Measurements from ENCODE around the gene BAHCC1.

Gene BAHCC1

GRCh38 chr17:81473019-81473418, 77.8 kb downstream of the BAHCC1 start:
- H3K9me3 ChIP-seq (ENCODE audit: control insufficient read depth, insufficient read depth, low read length): no peaks in the 10 kb centered on the region
- no peaks in the 10 kb centered on the region for H3K4me1 ChIP-seq (ENCODE audit: insufficient read depth, low read length)
- no peaks in the 10 kb centered on the region for H3K36me3 ChIP-seq (ENCODE audit: insufficient read depth, low read length)
- no peak overlapping the region for H3K9ac ChIP-seq (ENCODE audit: low read depth, low read length)

- Histone ChIP-seq H3K4me1 (ENCODE audit: insufficient read depth, low read length) (no peaks in the 10 kb centered on the region), H3K9me3 (ENCODE audit: control insufficient read depth, insufficient read depth, low read length) (no peaks in the 10 kb centered on the region), H3K9ac (ENCODE audit: low read depth, low read length) (no peak overlapping the region), H3K36me3 (ENCODE audit: insufficient read depth, low read length) (no peaks in the 10 kb centered on the region)
Observed at GRCh38 chr17:81474958-81475357, 79.7 kb downstream of the BAHCC1 start.

DNA sequence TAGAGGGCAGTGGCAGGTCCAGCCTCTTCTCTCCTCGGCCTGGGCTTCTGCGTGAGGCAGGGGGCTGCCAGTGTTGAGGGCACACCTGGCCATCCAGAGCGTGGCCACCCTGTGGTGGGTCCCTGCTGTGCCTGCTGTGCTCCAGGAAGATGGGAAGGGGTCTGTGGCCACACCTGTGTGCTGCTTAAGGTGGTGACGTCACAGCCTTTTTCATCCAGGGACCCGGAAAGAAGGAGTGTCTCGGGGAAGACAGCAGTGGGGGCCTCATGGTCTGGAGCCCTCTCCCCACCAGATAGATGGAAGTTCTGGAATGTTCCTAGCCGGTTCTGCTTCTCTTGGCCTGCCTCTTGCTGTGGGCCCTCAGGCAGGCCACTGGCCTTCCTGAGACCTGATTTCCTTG, 80.8 kb downstream of the BAHCC1 start:
- no peaks in the 10 kb centered on the region for H3K9me3 ChIP-seq (ENCODE audit: control insufficient read depth, insufficient read depth, low read length)
- H3K4me1 ChIP-seq (ENCODE audit: insufficient read depth, low read length): no peaks in the 10 kb centered on the region
- no peak overlapping the region for H3K9ac ChIP-seq (ENCODE audit: low read depth, low read length)
- no peaks in the 10 kb centered on the region for H3K36me3 ChIP-seq (ENCODE audit: insufficient read depth, low read length)

- no peaks in the 10 kb centered on the region for H3K36me3 ChIP-seq (ENCODE audit: insufficient read depth, low read length)
- no peak overlapping the region for H3K9ac ChIP-seq (ENCODE audit: low read depth, low read length)
- no peaks in the 10 kb centered on the region for H3K9me3 ChIP-seq (ENCODE audit: control insufficient read depth, insufficient read depth, low read length)
- H3K4me1 ChIP-seq (ENCODE audit: insufficient read depth, low read length): no peaks in the 10 kb centered on the region; the same call in 1 of the 2 replicates
Observed at GRCh38 chr17:81476635-81477034, 81.4 kb downstream of the BAHCC1 start.

GRCh38 chr17:81477173-81477572, 81.9 kb downstream of the BAHCC1 start:
- Histone ChIP-seq H3K9me3 (ENCODE audit: control insufficient read depth, insufficient read depth, low read length) (no peaks in the 10 kb centered on the region), H3K9ac (ENCODE audit: low read depth, low read length) (no peak overlapping the region), H3K4me1 (ENCODE audit: insufficient read depth, low read length) (no peaks in the 10 kb centered on the region; the same call in 1 of the 2 replicates), H3K36me3 (ENCODE audit: insufficient read depth, low read length) (no peaks in the 10 kb centered on the region)

DNA sequence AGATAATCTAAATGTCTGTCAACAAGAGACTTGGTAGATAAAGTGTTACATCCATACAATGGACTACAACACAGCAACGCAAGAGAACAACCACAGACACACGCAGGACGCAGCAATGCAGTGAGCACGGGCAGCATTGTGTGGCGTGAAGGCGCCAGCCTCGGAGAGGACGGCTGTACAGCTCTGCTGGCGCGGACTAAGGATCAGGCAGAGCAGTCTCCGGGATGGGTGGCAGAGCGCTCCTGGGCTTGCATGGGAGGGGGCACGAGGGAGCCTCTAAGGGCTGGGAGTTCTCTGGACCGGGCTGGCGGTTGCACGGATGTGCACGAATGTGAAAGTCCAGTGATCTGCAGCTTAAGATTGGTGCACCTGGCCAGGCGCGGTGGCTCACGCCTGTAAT, 82.9 kb downstream of the BAHCC1 start:
- H3K36me3 ChIP-seq (ENCODE audit: insufficient read depth, low read length): no peaks in the 10 kb centered on the region
- H3K4me1 ChIP-seq (ENCODE audit: insufficient read depth, low read length): no peaks in the 10 kb centered on the region; the same call in 1 of the 2 replicates
- no peaks in the 10 kb centered on the region for H3K9me3 ChIP-seq (ENCODE audit: control insufficient read depth, insufficient read depth, low read length)
- H3K9ac ChIP-seq (ENCODE audit: low read depth, low read length): no peak overlapping the region

GRCh38 chr17:81479175-81480071, 84.2 kb downstream of the BAHCC1 start:
- Histone ChIP-seq H3K36me3 (ENCODE audit: insufficient read depth, low read length) (no peaks in the 10 kb centered on the region), H3K9ac (ENCODE audit: low read depth, low read length) (no peak overlapping the region), H3K4me1 (ENCODE audit: insufficient read depth, low read length) (no peaks in the 10 kb centered on the region; the same call in 1 of the 2 replicates), H3K9me3 (ENCODE audit: control insufficient read depth, insufficient read depth, low read length) (no peaks in the 10 kb centered on the region)

DNA sequence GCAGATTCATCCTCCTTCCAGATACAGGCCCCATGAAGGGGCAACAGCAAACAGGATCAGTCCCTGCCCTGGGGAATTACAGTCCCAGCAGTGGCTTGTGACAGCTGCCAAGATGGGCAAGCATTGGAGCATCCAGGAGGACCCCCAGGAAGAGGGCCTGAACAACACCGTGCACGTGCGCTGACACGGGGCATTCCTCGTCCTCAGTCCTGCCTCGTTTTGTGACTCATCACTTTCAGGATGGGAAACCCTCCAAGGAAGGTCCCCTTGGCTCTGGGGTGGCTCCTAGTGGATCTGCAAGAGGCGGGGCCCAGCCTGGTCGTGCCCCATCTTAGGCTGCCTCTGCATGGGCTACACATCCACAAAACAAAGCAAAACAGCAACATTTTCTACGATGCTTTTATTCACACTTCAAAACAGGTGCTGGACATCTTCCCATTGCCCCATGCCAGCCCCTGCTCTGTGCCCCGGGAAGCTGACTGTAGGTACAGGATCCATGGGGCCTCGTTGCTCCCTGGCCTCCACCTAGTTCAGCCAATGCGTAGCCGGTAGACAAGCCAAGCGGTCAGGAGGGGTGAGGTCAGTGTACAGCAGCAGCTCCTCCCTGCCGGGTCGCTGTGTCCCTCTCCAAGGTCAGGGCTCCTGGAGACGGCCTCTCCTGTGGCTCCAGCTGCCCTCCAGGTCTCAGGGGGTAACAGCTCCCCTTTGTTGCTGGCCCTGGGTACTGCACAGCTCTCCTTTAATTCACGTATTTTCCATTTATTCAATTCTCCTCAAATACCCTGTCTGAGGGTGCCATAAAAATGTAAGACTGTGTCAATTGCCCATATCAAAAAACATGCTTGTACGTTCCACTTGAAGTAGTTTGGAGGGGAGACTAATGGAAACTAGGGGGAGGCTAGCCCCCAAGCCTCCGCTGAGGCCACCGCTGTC, 85.1 kb downstream of the BAHCC1 start:
- no peak overlapping the region for H3K9ac ChIP-seq (ENCODE audit: low read depth, low read length)
- H3K9me3 ChIP-seq (ENCODE audit: control insufficient read depth, insufficient read depth, low read length): no peaks in the 10 kb centered on the region
- H3K36me3 ChIP-seq (ENCODE audit: insufficient read depth, low read length): no peaks in the 10 kb centered on the region
- H3K4me1 ChIP-seq (ENCODE audit: insufficient read depth, low read length): no peaks in the 10 kb centered on the region; the same call in 1 of the 2 replicates

- Histone ChIP-seq H3K36me3 (ENCODE audit: insufficient read depth, low read length) (no peaks in the 10 kb centered on the region), H3K9ac (ENCODE audit: low read depth, low read length) (peak overlapping the region; percentile 44; the same call in 1 of the 2 replicates), H3K9me3 (ENCODE audit: control insufficient read depth, insufficient read depth, low read length) (no peaks in the 10 kb centered on the region), H3K4me1 (ENCODE audit: insufficient read depth, low read length) (peaks cover 2% of the 10 kb centered on the region; the same call in 1 of the 2 replicates)
Observed at GRCh38 chr17:81481073-81481799, 86.0 kb downstream of the BAHCC1 start.

DNA sequence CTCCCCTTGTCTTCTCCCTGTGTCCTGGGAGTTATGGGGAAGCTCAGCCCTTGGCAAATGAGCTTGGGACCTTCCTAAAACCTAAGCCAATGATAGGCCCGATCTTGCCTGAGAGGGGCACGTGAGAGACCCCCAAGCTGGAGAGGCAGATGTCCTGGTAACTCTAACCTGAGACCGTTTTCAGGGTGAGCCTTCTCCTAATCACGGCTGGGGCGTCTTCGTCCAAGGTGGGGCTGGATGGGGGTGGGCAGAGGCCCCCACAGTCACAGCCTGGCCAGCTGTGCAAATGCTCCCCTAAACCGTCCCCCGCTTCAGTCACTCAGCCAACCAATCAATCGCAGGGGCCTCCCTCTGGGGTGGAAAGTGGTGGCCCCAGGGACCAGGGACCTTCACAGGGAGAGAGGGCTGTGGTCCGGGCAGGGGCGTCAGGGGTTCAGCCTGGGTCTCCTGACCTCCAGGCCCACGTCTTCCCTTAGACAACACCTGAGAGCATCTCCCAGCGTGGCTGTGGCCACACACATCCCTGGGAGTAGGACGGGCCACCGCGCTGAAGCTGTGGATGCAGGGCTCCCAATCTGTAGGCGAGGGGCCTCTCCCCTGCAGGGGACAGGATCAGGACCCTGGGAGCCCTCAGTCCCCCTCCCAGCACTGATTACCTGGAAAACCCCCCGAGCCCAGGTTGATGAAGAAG, 86.7 kb downstream of the BAHCC1 start:
- Histone ChIP-seq H3K36me3 (ENCODE audit: insufficient read depth, low read length) (no peaks in the 10 kb centered on the region), H3K9me3 (ENCODE audit: control insufficient read depth, insufficient read depth, low read length) (no peaks in the 10 kb centered on the region), H3K9ac (ENCODE audit: low read depth, low read length) (peak overlapping the region; percentile 44; the same call in 1 of the 2 replicates), H3K4me1 (ENCODE audit: insufficient read depth, low read length) (peaks cover 3% of the 10 kb centered on the region; the same call in 1 of the 2 replicates)

- no peaks in the 10 kb centered on the region for H3K36me3 ChIP-seq (ENCODE audit: insufficient read depth, low read length)
- peaks cover 3% of the 10 kb centered on the region; the same call in 1 of the 2 replicates for H3K4me1 ChIP-seq (ENCODE audit: insufficient read depth, low read length)
- H3K9me3 ChIP-seq (ENCODE audit: control insufficient read depth, insufficient read depth, low read length): no peaks in the 10 kb centered on the region
- H3K9ac ChIP-seq (ENCODE audit: low read depth, low read length): no peak overlapping the region
Observed at GRCh38 chr17:81482673-81483072, 87.4 kb downstream of the BAHCC1 start.

- H3K36me3 ChIP-seq (ENCODE audit: insufficient read depth, low read length): no peaks in the 10 kb centered on the region
- H3K4me1 ChIP-seq (ENCODE audit: insufficient read depth, low read length): peaks cover 3% of the 10 kb centered on the region; the same call in 1 of the 2 replicates
- H3K9ac ChIP-seq (ENCODE audit: low read depth, low read length): peak overlapping the region; percentile 52
- H3K9me3 ChIP-seq (ENCODE audit: control insufficient read depth, insufficient read depth, low read length): no peaks in the 10 kb centered on the region
Observed at GRCh38 chr17:81483085-81483861, 88.0 kb downstream of the BAHCC1 start.

- peak overlapping the region; percentile 52 for H3K9ac ChIP-seq (ENCODE audit: low read depth, low read length)
- H3K36me3 ChIP-seq (ENCODE audit: insufficient read depth, low read length): no peaks in the 10 kb centered on the region
- H3K9me3 ChIP-seq (ENCODE audit: control insufficient read depth, insufficient read depth, low read length): no peaks in the 10 kb centered on the region
- peaks cover 6% of the 10 kb centered on the region; the same call in 1 of the 2 replicates for H3K4me1 ChIP-seq (ENCODE audit: insufficient read depth, low read length)
Observed at GRCh38 chr17:81483862-81484194, 88.6 kb downstream of the BAHCC1 start.

All from ES-I3 (cell line).